Spinal cord (tissue), 10 donors: ENCODE results near the gene GK. TPM values are rescaled to one million over a fixed set of nuclear protein-coding genes. Genes with fewer than 3 reads are reported as not detected.
A peak's percentile ranks its signal among the peaks of the same experiment; 100 is the strongest.

Source experiments
- DNase-seq, 6 donors: peaks; one replicate each; pipeline versions ENCODE4 v3.0.0 to v3.0.0-alpha.2; 2013 to 2015; ENCODE audit warnings: low spot score in 6 of 6, low read depth in 4 of 6
- H3K27ac ChIP-seq: one replicate; pipeline ENCODE4 v1.5.1; 2013; ENCODE audit warnings: low read depth, low read length, control low read depth
- H3K27me3 ChIP-seq: one replicate; pipeline ENCODE4 v1.6.1; 2013; ENCODE audit warnings: low read length; ENCODE audit not compliant: control insufficient read depth, insufficient read depth
- H3K36me3 ChIP-seq: one replicate; pipeline ENCODE4 v1.6.1; 2013; ENCODE audit warnings: low read length; ENCODE audit not compliant: control insufficient read depth, insufficient read depth
- H3K4me1 ChIP-seq: one replicate; pipeline ENCODE4 v1.6.1; 2013; ENCODE audit warnings: low read length; ENCODE audit not compliant: control insufficient read depth, insufficient read depth
- H3K4me3 ChIP-seq: one replicate; pipeline ENCODE4 v1.5.1; 2013; ENCODE audit warnings: low read depth, low read length, control low read depth
- H3K9me3 ChIP-seq: one replicate; pipeline ENCODE4 v1.6.1; 2013; ENCODE audit warnings: low read length; ENCODE audit not compliant: control insufficient read depth, insufficient read depth
- WGBS: methylation state at CpG from one replicate; pipeline ENCODE4 v1.1.5; 2013; ENCODE audit warnings: missing lambda C conversion rate; ENCODE audit not compliant: insufficient coverage; 5-methylcytosine and 5-hydroxymethylcytosine counted together
- polyA plus RNA-seq, 2 donors: library from polyadenylated mRNA; unstranded; fragments of 120-200 nt; gene quantifications; one replicate each; pipeline ENCODE4 v1.2.1, GENCODE V29; 2013; ENCODE audit not compliant: insufficient read length in 2 of 2
- total RNA-seq, 2 donors: library from RNA; depleted of rRNA in 1 of 2; stranded (reverse); fragments of 120-200 nt in 1 of 2; fragments of >200 nt in 1 of 2; gene quantifications; one replicate each; pipeline versions ENCODE4 v1.2.3 to v1.2.4, GENCODE V29; 2013 to 2014
- donor health status: healthy.

Gene GK
- total and polyA plus RNA-seq, 4 donors, result 8.3 to 14.5 (median 11.9) TPM

DNA sequence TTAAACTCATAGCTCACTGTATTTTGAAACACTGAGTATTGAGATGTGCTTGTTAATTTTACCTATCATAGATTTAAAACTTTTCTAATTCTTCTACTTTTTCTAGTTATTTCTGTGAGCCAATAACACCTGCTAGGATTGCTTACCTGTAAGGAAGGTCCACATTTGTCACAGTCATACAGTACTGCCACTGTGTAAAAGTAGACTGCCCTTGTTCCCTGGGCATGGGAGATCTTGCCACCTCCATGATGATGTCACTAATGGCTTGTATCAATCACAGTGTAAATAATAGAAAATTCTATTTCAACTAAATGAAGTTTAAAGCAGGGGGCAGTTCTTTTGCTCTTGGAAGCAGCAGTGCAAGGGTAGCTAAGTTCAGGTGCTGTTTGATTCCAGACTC, 35.9 kb downstream of the GK start:
- Histone ChIP-seq H3K36me3 (no peaks in the 10 kb centered on the region), H3K9me3 (no peaks in the 10 kb centered on the region)
- DNase-seq, result no peak

DNA sequence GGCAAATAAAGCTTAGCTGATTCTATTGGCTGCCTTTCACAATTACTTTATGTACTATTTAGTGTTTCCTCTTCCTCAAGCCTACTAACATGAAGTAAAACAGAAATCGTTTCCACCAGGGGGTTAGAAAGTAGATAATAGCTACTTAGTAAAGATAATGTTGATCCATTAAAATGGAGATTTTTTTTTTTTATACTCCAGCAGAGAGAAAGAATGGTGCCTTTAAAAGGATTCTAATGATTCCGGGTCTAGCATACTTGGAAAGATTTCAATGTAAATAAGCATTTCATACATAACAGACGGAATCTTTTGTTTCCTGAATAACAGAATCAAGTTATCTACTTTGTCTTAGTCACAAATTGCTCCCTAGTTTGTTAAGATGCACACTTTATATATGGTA, 37.1 kb downstream of the GK start:
- Histone ChIP-seq H3K4me1 (no peaks in the 10 kb centered on the region), H3K27me3 (no peaks in the 10 kb centered on the region), H3K9me3 (no peaks in the 10 kb centered on the region), H3K36me3 (no peaks in the 10 kb centered on the region), H3K27ac (no peak overlapping the region), H3K4me3 (no peak overlapping the region)
- WGBS, result no CpG with 5 or more reads among the region's 3 CpGs
- DNase-seq, result no peak

More for the DNA sequence above, 35.9 kb downstream of the GK start:
- H3K4me1 ChIP-seq, result no peaks in the 10 kb centered on the region
- H3K4me3 ChIP-seq, result no peak overlapping the region
- H3K27me3 ChIP-seq, result no peaks in the 10 kb centered on the region
- no peak overlapping the region for H3K27ac ChIP-seq

DNA sequence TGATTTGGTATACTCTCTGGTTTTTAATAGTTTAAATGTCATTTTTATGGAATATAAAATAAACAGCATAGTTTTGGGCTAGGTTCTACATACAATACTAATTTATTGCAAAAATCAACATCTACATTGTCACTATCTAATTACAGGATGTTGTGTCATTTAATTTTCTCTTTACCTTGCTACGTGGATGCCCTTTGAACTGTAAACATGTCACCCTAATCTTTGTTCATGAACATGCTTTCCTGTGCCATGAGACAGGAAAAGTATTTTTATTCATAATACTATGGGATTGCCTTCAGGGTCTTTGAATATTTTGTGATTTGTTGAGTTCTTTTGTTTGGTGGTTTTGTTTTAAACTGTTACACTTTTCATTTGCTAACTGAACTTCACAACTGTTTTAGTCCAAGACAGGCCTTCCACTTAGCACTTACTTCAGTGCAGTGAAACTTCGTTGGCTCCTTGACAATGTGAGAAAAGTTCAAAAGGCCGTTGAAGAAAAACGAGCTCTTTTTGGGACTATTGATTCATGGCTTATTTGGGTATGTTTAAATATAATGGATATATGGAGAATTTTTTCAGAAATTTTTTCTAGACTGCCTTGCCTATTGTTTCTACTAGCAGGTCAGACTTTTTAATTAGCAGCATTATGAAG, 40.9 kb downstream of the GK start:
- no peaks in the 10 kb centered on the region for H3K9me3 ChIP-seq
- H3K27ac ChIP-seq, result no peak overlapping the region
- DNase-seq, result no peak
- no CpG with 5 or more reads among the region's 4 CpGs for WGBS
- H3K27me3 ChIP-seq, result no peaks in the 10 kb centered on the region
- H3K36me3 ChIP-seq, result no peaks in the 10 kb centered on the region
- H3K4me3 ChIP-seq, result no peak overlapping the region
- no peaks in the 10 kb centered on the region for H3K4me1 ChIP-seq

DNA sequence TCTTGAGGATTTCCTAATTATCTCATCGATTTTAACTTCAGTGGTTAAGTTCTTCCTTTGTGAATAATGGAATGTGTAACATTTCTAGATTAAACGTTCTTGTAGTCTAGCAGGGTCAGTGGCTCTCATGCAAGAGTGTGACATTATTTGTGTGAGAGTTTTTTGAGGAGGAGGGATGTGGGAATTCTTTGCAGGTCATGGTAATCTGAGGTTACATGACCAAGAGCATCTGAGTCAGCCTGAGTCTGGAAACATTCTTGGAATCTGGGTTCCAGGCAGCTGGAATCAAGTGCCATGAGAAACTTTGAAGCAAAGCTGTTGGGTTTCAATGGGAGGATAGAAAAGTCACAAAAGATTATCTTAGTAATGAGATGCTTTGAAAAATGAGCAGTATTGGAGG, 49.5 kb downstream of the GK start:
- H3K4me3 ChIP-seq, result no peak overlapping the region
- H3K9me3 ChIP-seq, result no peaks in the 10 kb centered on the region
- H3K36me3 ChIP-seq, result no peaks in the 10 kb centered on the region
- peaks cover 2% of the 10 kb centered on the region for H3K27me3 ChIP-seq
- WGBS, result 33% methylated on average over 1 of the region's 2 CpGs
- no peaks in the 10 kb centered on the region for H3K4me1 ChIP-seq
- no peak for DNase-seq
- no peak overlapping the region for H3K27ac ChIP-seq

DNA sequence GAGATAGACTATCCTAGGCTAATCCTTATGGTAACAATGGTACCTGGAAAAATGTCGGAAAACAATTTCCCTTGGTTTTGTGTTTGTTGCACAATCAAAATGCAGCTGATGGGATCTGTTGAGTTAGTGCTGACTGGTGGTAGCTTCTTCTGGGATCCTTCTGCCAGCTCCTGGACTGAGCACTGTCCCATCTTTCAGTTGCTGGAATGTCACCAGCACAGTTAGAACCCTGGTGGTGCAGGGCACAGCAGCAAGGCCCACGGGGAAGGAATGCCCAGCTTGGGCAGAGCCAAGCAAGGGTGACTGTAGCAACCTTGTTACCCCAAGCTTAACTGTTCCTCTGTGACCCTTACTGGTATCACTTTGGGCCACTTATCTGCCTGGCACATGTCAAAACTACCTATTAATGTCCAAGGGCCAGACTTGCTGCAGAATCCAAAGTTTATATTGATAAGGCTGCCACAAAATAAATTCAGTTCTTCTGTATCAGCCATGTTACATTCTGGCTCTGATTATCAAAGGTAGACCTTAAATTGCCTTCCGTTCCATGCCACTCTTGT, 53.1 kb downstream of the GK start:
- Histone ChIP-seq H3K27ac (no peak overlapping the region), H3K27me3 (peaks cover 2% of the 10 kb centered on the region), H3K4me3 (no peak overlapping the region), H3K9me3 (no peaks in the 10 kb centered on the region), H3K36me3 (no peaks in the 10 kb centered on the region), H3K4me1 (no peaks in the 10 kb centered on the region)
- DNase-seq, result no peak
- WGBS, result 72% methylated on average over 1 of the region's 3 CpGs

DNA sequence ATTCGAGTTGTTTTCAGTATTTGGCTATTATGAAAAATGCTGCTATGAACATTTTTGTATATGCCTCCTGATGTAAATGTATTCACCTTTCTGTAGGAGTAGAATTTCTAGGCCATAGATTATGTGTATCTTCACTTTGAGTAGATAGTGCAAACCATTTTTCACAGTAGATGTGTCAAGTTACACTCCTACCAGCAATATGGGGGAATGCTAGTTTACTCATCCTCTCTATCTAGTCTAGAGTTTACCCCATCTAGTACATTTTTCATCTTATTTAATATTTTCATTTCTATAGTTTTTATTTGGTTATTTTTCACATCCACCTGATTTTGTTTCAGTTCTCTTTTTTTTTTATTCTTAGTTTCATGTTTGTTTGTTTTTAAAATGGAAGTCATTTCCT, 59.0 kb downstream of the GK start:
- WGBS, result no CpG with 5 or more reads among the region's 1 CpG
- Histone ChIP-seq H3K4me1 (no peaks in the 10 kb centered on the region), H3K4me3 (no peak overlapping the region), H3K27ac (no peak overlapping the region), H3K27me3 (peaks cover 2% of the 10 kb centered on the region), H3K9me3 (no peaks in the 10 kb centered on the region), H3K36me3 (no peaks in the 10 kb centered on the region)
- no peak for DNase-seq

DNA sequence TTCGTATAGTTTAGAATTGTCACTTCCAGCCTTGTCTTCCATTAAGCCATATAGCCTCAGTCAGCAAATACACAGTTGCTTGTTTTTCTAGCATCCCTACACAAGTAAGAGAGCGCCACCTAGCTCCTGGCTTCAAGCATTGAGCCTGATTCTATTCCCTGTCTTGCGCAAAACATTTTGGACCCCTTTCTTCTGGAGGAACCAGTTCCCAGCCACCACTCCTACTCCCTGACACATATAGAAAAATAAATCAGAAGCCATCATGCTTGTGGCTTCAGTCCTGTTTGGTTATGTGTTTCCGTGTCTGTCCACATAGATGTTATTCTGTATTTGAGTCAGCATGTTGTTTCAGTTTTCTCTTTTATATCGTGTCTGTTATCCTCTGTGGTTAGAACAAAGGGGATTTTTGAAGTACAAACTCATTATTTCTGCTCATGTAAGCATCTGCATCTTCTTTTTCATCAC, 59.9 kb downstream of the GK start:
- no peaks in the 10 kb centered on the region for H3K4me1 ChIP-seq
- no peaks in the 10 kb centered on the region for H3K9me3 ChIP-seq
- no peaks in the 10 kb centered on the region for H3K36me3 ChIP-seq
- H3K27me3 ChIP-seq, result peaks cover 2% of the 10 kb centered on the region
- no peak overlapping the region for H3K27ac ChIP-seq
- DNase-seq, result peak in 4 of 6 donors; percentile 7 to 76 (median 22)
- no peak overlapping the region for H3K4me3 ChIP-seq
- WGBS, result 46% methylated on average over 3 of the region's 5 CpGs

DNA sequence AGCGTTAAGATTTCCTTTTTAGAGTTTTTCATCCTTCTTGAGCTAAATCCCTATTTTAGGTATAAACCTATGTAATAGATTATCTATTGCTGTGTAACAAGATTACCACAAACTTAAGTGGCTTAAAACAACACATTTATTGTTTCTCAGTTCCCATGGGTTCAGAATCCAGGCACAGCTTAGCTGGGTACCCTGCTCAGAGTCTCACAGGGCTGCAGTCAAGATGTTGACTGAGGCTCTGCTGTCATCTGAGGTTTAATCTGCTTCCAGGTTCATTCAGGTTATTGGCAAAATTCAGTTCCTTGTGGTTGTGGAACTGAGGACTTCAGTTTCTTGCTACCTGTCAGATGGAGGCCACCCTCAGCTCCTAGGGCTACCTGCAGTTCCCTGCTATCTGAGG, 60.9 kb downstream of the GK start:
- H3K27me3 ChIP-seq, result peaks cover 2% of the 10 kb centered on the region
- no peaks in the 10 kb centered on the region for H3K9me3 ChIP-seq
- no peak for DNase-seq
- H3K4me1 ChIP-seq, result no peaks in the 10 kb centered on the region
- no peak overlapping the region for H3K27ac ChIP-seq
- WGBS, result no CpG with 5 or more reads among the region's 1 CpG
- no peaks in the 10 kb centered on the region for H3K36me3 ChIP-seq
- no peak overlapping the region for H3K4me3 ChIP-seq

DNA sequence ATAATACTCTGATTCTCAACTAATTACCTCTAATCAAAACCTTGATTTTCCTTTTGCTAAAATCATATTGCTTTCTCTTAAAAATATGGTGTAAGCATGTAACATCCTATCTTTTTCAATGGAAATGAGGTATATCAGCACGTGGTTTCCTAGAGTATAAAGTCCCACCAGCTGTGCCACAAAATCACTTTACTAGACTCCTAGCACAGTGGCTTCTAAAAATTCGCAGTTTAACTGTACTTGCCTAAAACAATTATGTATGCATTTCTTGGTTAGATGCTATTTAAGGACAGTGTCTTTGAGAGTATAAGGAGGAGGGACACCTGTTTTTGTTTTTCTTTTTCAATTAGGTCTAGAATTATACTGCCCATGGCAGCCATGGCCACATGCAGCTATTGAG, 62.8 kb downstream of the GK start:
- H3K4me1 ChIP-seq, result no peaks in the 10 kb centered on the region
- WGBS, result no CpG with 5 or more reads among the region's 2 CpGs

More for the DNA sequence above, 62.8 kb downstream of the GK start:
- Histone ChIP-seq H3K27me3 (peaks cover 2% of the 10 kb centered on the region), H3K9me3 (no peaks in the 10 kb centered on the region), H3K4me3 (no peak overlapping the region), H3K27ac (no peak overlapping the region), H3K36me3 (no peaks in the 10 kb centered on the region)
- DNase-seq, result no peak
